HEK293 (cell line): ENCODE data around the gene LLGL1.

Experiments
- CTCF ChIA-PET: fragments of 350-600 bp; formaldehyde crosslinking; extraction: SDS; loops from one replicate; lab custom pipeline; 2021; ENCODE audit warnings: antibody characterized with exemption; lab: Yijun Ruan, JAX
- POLR2A ChIA-PET: fragments of 300-600 bp; formaldehyde crosslinking; extraction: SDS; loops from one replicate; lab custom pipeline; 2020; ENCODE audit warnings: antibody characterized with exemption, inconsistent platforms; lab: Yijun Ruan, JAX
- H3K27ac ChIP-seq: fragments of 200-500 bp; sonication (Bioruptor generic); 2 replicates; pipeline ENCODE4 v1.5.1; 2014; ENCODE audit warnings: low read depth, low read length, control low read depth, inconsistent platforms; ENCODE audit errors: extremely low read depth
- H3K36me3 ChIP-seq, 2 experiments: fragments of 200-500 bp in 1 of 2; sonication (Bioruptor generic) in 1 of 2; 1 replicate in 1 of 2; 2 replicates in 1 of 2; pipeline ENCODE4 v1.5.1; 2014 to 2017; ENCODE audit warnings: inconsistent platforms in 2 of 2, low read length in 2 of 2; ENCODE audit not compliant: control insufficient read depth in 2 of 2, insufficient read depth in 1 of 2
- H3K4me1 ChIP-seq: fragments of 200-500 bp; sonication (Bioruptor generic); 2 replicates; pipeline ENCODE4 v1.5.1; 2014; ENCODE audit warnings: mild to moderate bottlenecking, low read length, inconsistent platforms; ENCODE audit not compliant: control insufficient read depth, insufficient read depth
- H3K4me3 ChIP-seq: 2 replicates; pipeline ENCODE4 v1.5.1; 2011; ENCODE audit warnings: low read depth, mild to moderate bottlenecking, control low read depth, low read length, moderate library complexity
- H3K9me3 ChIP-seq: fragments of 200-500 bp; sonication (Bioruptor generic); 2 replicates; pipeline ENCODE4 v1.5.1; 2014; ENCODE audit warnings: low read depth, low read length, inconsistent platforms; ENCODE audit not compliant: control insufficient read depth, insufficient read depth
- GLIS1 ChIP-seq: fragments of 450-650 bp; formaldehyde crosslinking; IDR thresholded peaks from 2 replicates; pipeline ENCODE4 v1.5.1; 2016; ENCODE audit warnings: missing biosample characterization, missing genetic modification characterization
- GLIS2 ChIP-seq: fragments of 450-650 bp; formaldehyde crosslinking; IDR thresholded peaks from 2 replicates; pipeline ENCODE4 v1.5.1; 2016; ENCODE audit warnings: missing biosample characterization, missing genetic modification characterization
- HIC1 ChIP-seq: fragments of 450-650 bp; formaldehyde crosslinking; IDR thresholded peaks from 2 replicates; pipeline ENCODE4 v1.5.1; 2016; ENCODE audit warnings: missing biosample characterization, missing genetic modification characterization
- OSR2 ChIP-seq: fragments of 450-650 bp; formaldehyde crosslinking; IDR thresholded peaks from 2 replicates; pipeline ENCODE4 v1.5.1; 2016; ENCODE audit warnings: missing biosample characterization, missing genetic modification characterization
- SETDB1 ChIP-seq: IDR thresholded peaks from one replicate; pipeline ENCODE4 v1.6.1; 2017; ENCODE audit warnings: mild to moderate bottlenecking, low read length, moderate library complexity, mixed read lengths; ENCODE audit not compliant: insufficient read length
- ZBTB17 ChIP-seq: fragments of 450-650 bp; formaldehyde crosslinking; IDR thresholded peaks from 2 replicates; pipeline ENCODE4 v1.5.1; 2016; ENCODE audit warnings: missing biosample characterization, missing genetic modification characterization
- ZBTB7A ChIP-seq: fragments of 450-650 bp; formaldehyde crosslinking; IDR thresholded peaks from 2 replicates; pipeline ENCODE4 v1.5.1; 2016; ENCODE audit warnings: low read depth, missing biosample characterization, missing genetic modification characterization
- ZFHX2 ChIP-seq: fragments of 450-650 bp; formaldehyde crosslinking; conservative IDR thresholded peaks from 2 replicates; pipeline ENCODE4 v1.5.1; 2016; ENCODE audit warnings: missing biosample characterization, missing genetic modification characterization
- ZIC2 ChIP-seq: fragments of 450-650 bp; formaldehyde crosslinking; IDR thresholded peaks from 2 replicates; pipeline ENCODE4 v1.5.1; 2016; ENCODE audit warnings: missing biosample characterization, missing genetic modification characterization
- ZNF16 ChIP-seq: fragments of 450-650 bp; formaldehyde crosslinking; IDR thresholded peaks from 2 replicates; pipeline ENCODE4 v1.5.1; 2016; ENCODE audit warnings: low read depth, missing biosample characterization, missing genetic modification characterization
- ZNF548 ChIP-seq: fragments of 450-650 bp; formaldehyde crosslinking; IDR thresholded peaks from 2 replicates; pipeline ENCODE4 v1.5.1; 2016; ENCODE audit warnings: missing biosample characterization, missing genetic modification characterization
- ZNF658 ChIP-seq: fragments of 450-650 bp; formaldehyde crosslinking; IDR thresholded peaks from 2 replicates; pipeline ENCODE4; 2016; ENCODE audit warnings: missing biosample characterization, missing genetic modification characterization
- TF ChIP-seq, protein P1 (sequence below): fragments of 450-650 bp; formaldehyde crosslinking; IDR thresholded peaks from 2 replicates; pipeline ENCODE4 v1.5.1; 2016; ENCODE audit warnings: missing biosample characterization, missing genetic modification characterization
- TF ChIP-seq, protein P2 (sequence below): fragments of 450-650 bp; formaldehyde crosslinking; IDR thresholded peaks from 2 replicates; pipeline ENCODE4 v1.5.1; 2016; ENCODE audit warnings: missing biosample characterization, missing genetic modification characterization

LLGL1 gene

DNA sequence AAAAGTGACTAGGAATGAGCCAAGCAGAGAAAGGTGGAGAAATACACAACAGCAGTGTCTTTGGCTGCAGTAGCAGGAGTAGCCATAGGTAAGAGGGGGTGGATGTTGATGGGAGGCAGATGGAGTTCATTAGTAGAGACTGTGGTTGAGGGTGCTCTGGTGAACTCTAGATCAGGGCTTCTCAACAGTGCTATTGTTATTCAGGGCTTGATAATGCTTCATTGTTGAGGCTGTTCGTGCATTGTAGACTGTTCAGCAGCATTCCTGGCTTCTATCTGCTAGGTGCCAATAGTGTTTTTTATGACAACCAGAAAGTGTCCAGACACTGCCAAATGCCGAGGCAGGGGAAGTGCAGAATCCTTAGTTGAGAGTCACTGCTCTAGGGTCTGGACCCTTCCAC is 38.2 kb upstream of the LLGL1 start (continued):
- TF ChIP-seq, protein P1, sequence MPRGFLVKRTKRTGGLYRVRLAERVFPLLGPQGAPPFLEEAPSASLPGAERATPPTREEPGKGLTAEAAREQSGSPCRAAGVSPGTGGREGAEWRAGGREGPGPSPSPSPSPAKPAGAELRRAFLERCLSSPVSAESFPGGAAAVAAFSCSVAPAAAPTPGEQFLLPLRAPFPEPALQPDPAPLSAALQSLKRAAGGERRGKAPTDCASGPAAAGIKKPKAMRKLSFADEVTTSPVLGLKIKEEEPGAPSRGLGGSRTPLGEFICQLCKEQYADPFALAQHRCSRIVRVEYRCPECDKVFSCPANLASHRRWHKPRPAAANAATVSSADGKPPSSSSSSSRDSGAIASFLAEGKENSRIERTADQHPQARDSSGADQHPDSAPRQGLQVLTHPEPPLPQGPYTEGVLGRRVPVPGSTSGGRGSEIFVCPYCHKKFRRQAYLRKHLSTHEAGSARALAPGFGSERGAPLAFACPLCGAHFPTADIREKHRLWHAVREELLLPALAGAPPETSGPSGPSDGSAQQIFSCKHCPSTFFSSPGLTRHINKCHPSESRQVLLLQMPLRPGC (tag by site-specific recombination), result no peak
- TF ChIP-seq SETDB1, result no peak
- peak; percentile 54 for TF ChIP-seq OSR2 (tag by site-specific recombination)
- no peak for TF ChIP-seq ZNF16 (tag by site-specific recombination)
- TF ChIP-seq GLIS2, result no peak
- TF ChIP-seq, protein P2, sequence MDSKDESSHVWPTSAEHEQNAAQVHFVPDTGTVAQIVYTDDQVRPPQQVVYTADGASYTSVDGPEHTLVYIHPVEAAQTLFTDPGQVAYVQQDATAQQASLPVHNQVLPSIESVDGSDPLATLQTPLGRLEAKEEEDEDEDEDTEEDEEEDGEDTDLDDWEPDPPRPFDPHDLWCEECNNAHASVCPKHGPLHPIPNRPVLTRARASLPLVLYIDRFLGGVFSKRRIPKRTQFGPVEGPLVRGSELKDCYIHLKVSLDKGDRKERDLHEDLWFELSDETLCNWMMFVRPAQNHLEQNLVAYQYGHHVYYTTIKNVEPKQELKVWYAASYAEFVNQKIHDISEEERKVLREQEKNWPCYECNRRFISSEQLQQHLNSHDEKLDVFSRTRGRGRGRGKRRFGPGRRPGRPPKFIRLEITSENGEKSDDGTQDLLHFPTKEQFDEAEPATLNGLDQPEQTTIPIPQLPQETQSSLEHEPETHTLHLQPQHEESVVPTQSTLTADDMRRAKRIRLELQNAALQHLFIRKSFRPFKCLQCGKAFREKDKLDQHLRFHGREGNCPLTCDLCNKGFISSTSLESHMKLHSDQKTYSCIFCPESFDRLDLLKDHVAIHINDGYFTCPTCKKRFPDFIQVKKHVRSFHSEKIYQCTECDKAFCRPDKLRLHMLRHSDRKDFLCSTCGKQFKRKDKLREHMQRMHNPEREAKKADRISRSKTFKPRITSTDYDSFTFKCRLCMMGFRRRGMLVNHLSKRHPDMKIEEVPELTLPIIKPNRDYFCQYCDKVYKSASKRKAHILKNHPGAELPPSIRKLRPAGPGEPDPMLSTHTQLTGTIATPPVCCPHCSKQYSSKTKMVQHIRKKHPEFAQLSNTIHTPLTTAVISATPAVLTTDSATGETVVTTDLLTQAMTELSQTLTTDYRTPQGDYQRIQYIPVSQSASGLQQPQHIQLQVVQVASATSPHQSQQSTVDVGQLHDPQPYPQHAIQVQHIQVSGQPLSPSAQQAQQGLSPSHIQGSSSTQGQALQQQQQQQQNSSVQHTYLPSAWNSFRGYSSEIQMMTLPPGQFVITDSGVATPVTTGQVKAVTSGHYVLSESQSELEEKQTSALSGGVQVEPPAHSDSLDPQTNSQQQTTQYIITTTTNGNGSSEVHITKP, result peak; percentile 37; the same call in 1 of the 2 replicates
- no peak for TF ChIP-seq ZIC2 (tag by site-specific recombination)
- no peak for TF ChIP-seq ZFHX2 (tag by site-specific recombination)
- peak; percentile 7; the same call in 1 of the 2 replicates for TF ChIP-seq GLIS1 (tag by site-specific recombination)

DNA sequence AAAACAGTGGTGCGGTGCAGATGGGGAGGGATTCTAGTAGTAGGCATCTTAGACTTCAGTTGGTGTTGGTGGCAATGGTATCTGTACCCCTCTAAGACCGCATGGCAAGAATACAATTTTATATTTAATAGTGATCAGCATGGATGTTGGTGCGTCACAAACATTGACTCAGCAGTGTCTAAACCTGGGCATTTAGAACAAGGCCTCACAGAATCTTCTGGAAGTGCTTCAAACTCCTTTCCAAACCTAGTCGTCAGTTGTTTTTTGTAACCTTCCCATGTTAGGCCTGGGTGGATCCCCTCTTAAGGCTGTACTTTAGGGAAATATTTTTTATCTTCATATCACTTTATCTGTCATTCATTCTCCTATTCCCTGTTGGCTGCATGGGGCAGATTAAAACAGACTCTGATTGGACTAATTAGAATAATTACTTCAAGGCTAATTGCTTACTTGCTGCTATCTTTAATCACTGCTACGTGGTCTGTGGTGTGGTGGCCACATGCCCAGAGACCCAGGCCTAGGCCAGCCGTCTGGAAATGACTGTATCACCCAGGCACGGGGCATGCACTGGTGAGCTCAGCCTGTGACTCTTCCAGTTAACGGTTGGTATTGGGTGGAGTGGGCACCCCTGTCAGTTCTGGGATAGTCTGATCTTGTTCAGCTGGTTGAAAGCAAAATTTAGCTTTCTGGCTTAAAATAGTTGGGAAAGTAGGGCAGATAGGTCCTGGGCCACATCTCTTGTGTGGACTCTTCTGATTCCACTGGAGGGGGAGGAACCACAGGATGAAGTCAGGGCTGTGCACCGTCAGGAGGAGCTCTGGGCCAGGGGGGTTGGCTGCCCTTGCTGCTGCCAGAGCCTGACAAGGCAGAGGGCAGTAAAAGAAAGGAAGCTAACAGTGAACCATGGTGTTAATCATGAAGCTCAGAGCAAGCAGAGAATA is 37.3 kb upstream of the LLGL1 start:
- POLR2A ChIA-PET, result no interaction called here
- CTCF ChIA-PET, result interaction anchor here (1.1 to 1.2 kb wide), 2 partner anchors 15 to 46 kb away, joined by 3 read pairs; no protein-coding TSS in a partner anchor
- TF ChIP-seq ZBTB7A (tag by site-specific recombination) (no peak), HIC1 (tag by site-specific recombination) (0 out of 2 replicates have a peak, but pooled peaks have one; percentile 19), ZBTB17 (tag by site-specific recombination) (no peak), SETDB1 (no peak), OSR2 (tag by site-specific recombination) (peak; percentile 32; the same call in 1 of the 2 replicates), ZNF658 (tag by site-specific recombination) (no peak), ZNF548 (tag by site-specific recombination) (no peak)
- TF ChIP-seq, protein P2, result peak; percentile 83
- H3K4me3 ChIP-seq, result no peak overlapping the region; the same call in 1 of the 2 replicates
- H3K4me1 ChIP-seq, result peaks cover 35% of the 10 kb centered on the region
- H3K9me3 ChIP-seq, result no peaks in the 10 kb centered on the region
- H3K27ac ChIP-seq, result 0 out of 2 replicates have a peak overlapping the region, but pooled peaks have one; percentile 32
- peaks cover 36 to 77% of the 10 kb centered on the region in 2 experiments for H3K36me3 ChIP-seq
